ENCODE data around the gene TATDN2. TPM values are rescaled to one million over a fixed set of nuclear protein-coding genes. Genes with fewer than 3 reads are reported as not detected.

Gene TATDN2
- total RNA-seq, 1 donor from 2014 or later = 34.5 TPM

GRCh38 chr3:10274601-10275000 is 26.3 kb downstream of the TATDN2 start:
- Mint-ChIP-seq H3K36me3 (ENCODE audit: insufficient read depth) (peaks cover 18% of the 10 kb centered on the region), H3K9me3 (ENCODE audit: low read depth) (no peaks in the 10 kb centered on the region), H3K27me3 (no peaks in the 10 kb centered on the region), H3K4me3 (ENCODE audit: low read depth) (no peak overlapping the region), H3K4me1 (ENCODE audit: low read depth) (peaks cover 7% of the 10 kb centered on the region), H3K27ac (no peak overlapping the region)
- no peak for TF ChIP-seq CTCF (IDR thresholded peaks at IDR 0.05; ENCODE audit: unreplicated experiment)
- DNase-seq (ENCODE audit: low spot score, unreplicated experiment) = no peak

GRCh38 chr3:10277115-10277625 is 28.9 kb downstream of the TATDN2 start:
- H3K27ac Mint-ChIP-seq = no peak overlapping the region

GRCh38 chr3:10278501-10278900 is 30.2 kb downstream of the TATDN2 start:
- no peak overlapping the region for H3K4me3 Mint-ChIP-seq (ENCODE audit: low read depth)
- H3K36me3 Mint-ChIP-seq (ENCODE audit: insufficient read depth) = peaks cover 13% of the 10 kb centered on the region

More at GRCh38 chr3:10277115-10277625, 28.9 kb downstream of the TATDN2 start:
- no peaks in the 10 kb centered on the region for H3K27me3 Mint-ChIP-seq
- TF ChIP-seq CTCF (IDR thresholded peaks at IDR 0.05; ENCODE audit: unreplicated experiment) = no peak
- H3K36me3 Mint-ChIP-seq (ENCODE audit: insufficient read depth) = peaks cover 15% of the 10 kb centered on the region
- H3K9me3 Mint-ChIP-seq (ENCODE audit: low read depth) = no peaks in the 10 kb centered on the region
- no peak for DNase-seq (ENCODE audit: low spot score, unreplicated experiment)
- H3K4me3 Mint-ChIP-seq (ENCODE audit: low read depth) = no peak overlapping the region
- peaks cover 7% of the 10 kb centered on the region for H3K4me1 Mint-ChIP-seq (ENCODE audit: low read depth)

GRCh38 chr3:10279384-10280176 is 31.3 kb downstream of the TATDN2 start:
- H3K4me3 Mint-ChIP-seq (ENCODE audit: low read depth) = no peak overlapping the region
- H3K36me3 Mint-ChIP-seq (ENCODE audit: insufficient read depth) = peaks cover 14% of the 10 kb centered on the region
- H3K27ac Mint-ChIP-seq = no peak overlapping the region
- H3K27me3 Mint-ChIP-seq = no peaks in the 10 kb centered on the region
- no peaks in the 10 kb centered on the region for H3K9me3 Mint-ChIP-seq (ENCODE audit: low read depth)
- no peaks in the 10 kb centered on the region for H3K4me1 Mint-ChIP-seq (ENCODE audit: low read depth)
- no peak for DNase-seq (ENCODE audit: low spot score, unreplicated experiment)
- no peak for TF ChIP-seq CTCF (IDR thresholded peaks at IDR 0.05; ENCODE audit: unreplicated experiment)

More at GRCh38 chr3:10278501-10278900, 30.2 kb downstream of the TATDN2 start:
- H3K9me3 Mint-ChIP-seq (ENCODE audit: low read depth) = no peaks in the 10 kb centered on the region
- DNase-seq (ENCODE audit: low spot score, unreplicated experiment) = no peak
- no peak overlapping the region for H3K27ac Mint-ChIP-seq
- H3K4me1 Mint-ChIP-seq (ENCODE audit: low read depth) = peaks cover 6% of the 10 kb centered on the region
- no peak for TF ChIP-seq CTCF (IDR thresholded peaks at IDR 0.05; ENCODE audit: unreplicated experiment)
- H3K27me3 Mint-ChIP-seq = no peaks in the 10 kb centered on the region

GRCh38 chr3:10280177-10280529 is 31.9 kb downstream of the TATDN2 start:
- H3K4me1 Mint-ChIP-seq (ENCODE audit: low read depth) = peaks cover 4% of the 10 kb centered on the region
- H3K4me3 Mint-ChIP-seq (ENCODE audit: low read depth) = no peak overlapping the region
- H3K36me3 Mint-ChIP-seq (ENCODE audit: insufficient read depth) = peaks cover 14% of the 10 kb centered on the region
- H3K27me3 Mint-ChIP-seq = no peaks in the 10 kb centered on the region
- no peak for DNase-seq (ENCODE audit: low spot score, unreplicated experiment)
- H3K27ac Mint-ChIP-seq = no peak overlapping the region
- H3K9me3 Mint-ChIP-seq (ENCODE audit: low read depth) = no peaks in the 10 kb centered on the region
- peak; percentile 12 for TF ChIP-seq CTCF (IDR thresholded peaks at IDR 0.05; ENCODE audit: unreplicated experiment)

All from progenitor cell of endocrine pancreas (in vitro differentiated cells).